ENCODE results near the gene SUPT6H.

Gene SUPT6H

DNA sequence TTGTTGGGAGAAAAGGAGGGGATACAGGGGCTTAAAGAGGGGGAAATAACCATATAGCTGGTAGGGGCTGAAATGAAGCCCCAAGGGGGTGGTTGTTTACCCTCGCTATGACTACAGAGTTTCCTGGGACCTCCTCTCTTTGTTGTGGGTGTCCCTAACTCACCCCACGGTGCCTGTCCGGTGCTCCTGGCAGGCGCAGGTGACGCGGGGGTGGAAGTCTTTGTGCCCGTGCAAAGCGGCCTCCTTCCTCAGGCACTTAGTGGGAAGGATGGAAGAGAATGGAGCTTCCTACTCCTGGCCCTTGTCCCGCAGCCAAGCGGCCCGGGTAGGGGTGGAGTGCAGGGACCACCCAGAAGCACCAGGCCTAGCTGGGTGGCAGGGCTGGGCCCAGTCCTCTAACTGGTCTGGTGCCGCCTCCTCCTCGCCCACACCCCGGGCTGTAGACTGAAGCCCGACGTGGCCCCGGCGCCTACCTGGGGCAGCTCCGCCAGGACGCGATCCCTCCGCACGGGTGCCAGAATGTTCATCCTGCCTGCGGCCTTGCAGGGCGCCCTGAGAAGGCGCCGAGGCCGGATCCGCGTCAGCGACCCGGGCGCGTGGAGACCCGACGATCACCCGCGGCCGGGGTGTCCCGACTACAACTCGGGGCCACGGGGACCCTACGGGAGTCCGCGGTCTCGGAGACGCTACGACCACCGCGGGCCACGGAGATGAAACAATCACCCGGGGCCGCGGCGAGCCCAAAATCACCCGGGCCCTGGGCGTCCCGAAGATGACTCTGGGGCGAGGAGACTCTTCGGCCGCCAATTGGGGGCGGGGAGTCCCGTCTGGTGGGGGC lies 55.0 kb downstream of the SUPT6H start (continued):
- TF ChIP-seq, protein P1, sequence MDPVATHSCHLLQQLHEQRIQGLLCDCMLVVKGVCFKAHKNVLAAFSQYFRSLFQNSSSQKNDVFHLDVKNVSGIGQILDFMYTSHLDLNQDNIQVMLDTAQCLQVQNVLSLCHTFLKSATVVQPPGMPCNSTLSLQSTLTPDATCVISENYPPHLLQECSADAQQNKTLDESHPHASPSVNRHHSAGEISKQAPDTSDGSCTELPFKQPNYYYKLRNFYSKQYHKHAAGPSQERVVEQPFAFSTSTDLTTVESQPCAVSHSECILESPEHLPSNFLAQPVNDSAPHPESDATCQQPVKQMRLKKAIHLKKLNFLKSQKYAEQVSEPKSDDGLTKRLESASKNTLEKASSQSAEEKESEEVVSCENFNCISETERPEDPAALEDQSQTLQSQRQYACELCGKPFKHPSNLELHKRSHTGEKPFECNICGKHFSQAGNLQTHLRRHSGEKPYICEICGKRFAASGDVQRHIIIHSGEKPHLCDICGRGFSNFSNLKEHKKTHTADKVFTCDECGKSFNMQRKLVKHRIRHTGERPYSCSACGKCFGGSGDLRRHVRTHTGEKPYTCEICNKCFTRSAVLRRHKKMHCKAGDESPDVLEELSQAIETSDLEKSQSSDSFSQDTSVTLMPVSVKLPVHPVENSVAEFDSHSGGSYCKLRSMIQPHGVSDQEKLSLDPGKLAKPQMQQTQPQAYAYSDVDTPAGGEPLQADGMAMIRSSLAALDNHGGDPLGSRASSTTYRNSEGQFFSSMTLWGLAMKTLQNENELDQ (tag by site-specific recombination; IDR thresholded peaks at IDR 0.05; ENCODE audit: low read depth) = no peak
- TF ChIP-seq, protein P2, sequence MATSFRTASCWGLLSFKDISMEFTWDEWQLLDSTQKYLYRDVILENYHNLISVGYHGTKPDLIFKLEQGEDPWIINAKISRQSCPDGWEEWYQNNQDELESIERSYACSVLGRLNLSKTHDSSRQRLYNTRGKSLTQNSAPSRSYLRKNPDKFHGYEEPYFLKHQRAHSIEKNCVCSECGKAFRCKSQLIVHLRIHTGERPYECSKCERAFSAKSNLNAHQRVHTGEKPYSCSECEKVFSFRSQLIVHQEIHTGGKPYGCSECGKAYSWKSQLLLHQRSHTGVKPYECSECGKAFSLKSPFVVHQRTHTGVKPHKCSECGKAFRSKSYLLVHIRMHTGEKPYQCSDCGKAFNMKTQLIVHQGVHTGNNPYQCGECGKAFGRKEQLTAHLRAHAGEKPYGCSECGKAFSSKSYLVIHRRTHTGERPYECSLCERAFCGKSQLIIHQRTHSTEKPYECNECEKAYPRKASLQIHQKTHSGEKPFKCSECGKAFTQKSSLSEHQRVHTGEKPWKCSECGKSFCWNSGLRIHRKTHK (tag by site-specific recombination; IDR thresholded peaks at IDR 0.05) = no peak
- TF ChIP-seq TRIM28 (IDR thresholded peaks at IDR 0.05; ENCODE audit: borderline replicate concordance, low read length) (no peak), ZBTB48 (tag by site-specific recombination; IDR thresholded peaks at IDR 0.05) (peak; percentile 59), HOXD13 (CRISPR knock-in tag; IDR thresholded peaks at IDR 0.05; ENCODE audit: borderline replicate concordance) (no peak), ZNF174 (tag by site-specific recombination; IDR thresholded peaks at IDR 0.05) (no peak), ZIC2 (tag by site-specific recombination; IDR thresholded peaks at IDR 0.05) (no peak), KLF10 (tag by site-specific recombination; IDR thresholded peaks at IDR 0.05) (no peak), ZNF155 (tag by site-specific recombination; IDR thresholded peaks at IDR 0.05) (no peak), ZNF626 (tag by site-specific recombination; IDR thresholded peaks at IDR 0.05) (no peak), KLF9 (tag by site-specific recombination; IDR thresholded peaks at IDR 0.05; ENCODE audit: low read depth) (no peak), EGR2 (tag by site-specific recombination; IDR thresholded peaks at IDR 0.05; ENCODE audit: low read depth) (peak; percentile 84), SP7 (tag by site-specific recombination; IDR thresholded peaks at IDR 0.05) (peak; percentile 51)
- TF ChIP-seq, protein P3, sequence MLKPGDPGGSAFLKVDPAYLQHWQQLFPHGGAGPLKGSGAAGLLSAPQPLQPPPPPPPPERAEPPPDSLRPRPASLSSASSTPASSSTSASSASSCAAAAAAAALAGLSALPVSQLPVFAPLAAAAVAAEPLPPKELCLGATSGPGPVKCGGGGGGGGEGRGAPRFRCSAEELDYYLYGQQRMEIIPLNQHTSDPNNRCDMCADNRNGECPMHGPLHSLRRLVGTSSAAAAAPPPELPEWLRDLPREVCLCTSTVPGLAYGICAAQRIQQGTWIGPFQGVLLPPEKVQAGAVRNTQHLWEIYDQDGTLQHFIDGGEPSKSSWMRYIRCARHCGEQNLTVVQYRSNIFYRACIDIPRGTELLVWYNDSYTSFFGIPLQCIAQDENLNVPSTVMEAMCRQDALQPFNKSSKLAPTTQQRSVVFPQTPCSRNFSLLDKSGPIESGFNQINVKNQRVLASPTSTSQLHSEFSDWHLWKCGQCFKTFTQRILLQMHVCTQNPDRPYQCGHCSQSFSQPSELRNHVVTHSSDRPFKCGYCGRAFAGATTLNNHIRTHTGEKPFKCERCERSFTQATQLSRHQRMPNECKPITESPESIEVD (tag by site-specific recombination; IDR thresholded peaks at IDR 0.05) = no peak
- TF ChIP-seq, protein P4, sequence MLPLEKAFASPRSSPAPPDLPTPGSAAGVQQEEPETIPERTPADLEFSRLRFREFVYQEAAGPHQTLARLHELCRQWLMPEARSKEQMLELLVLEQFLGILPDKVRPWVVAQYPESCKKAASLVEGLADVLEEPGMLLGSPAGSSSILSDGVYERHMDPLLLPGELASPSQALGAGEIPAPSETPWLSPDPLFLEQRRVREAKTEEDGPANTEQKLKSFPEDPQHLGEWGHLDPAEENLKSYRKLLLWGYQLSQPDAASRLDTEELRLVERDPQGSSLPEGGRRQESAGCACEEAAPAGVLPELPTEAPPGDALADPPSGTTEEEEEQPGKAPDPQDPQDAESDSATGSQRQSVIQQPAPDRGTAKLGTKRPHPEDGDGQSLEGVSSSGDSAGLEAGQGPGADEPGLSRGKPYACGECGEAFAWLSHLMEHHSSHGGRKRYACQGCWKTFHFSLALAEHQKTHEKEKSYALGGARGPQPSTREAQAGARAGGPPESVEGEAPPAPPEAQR (tag by site-specific recombination; IDR thresholded peaks at IDR 0.05) = no peak
- TF ChIP-seq, protein P5, sequence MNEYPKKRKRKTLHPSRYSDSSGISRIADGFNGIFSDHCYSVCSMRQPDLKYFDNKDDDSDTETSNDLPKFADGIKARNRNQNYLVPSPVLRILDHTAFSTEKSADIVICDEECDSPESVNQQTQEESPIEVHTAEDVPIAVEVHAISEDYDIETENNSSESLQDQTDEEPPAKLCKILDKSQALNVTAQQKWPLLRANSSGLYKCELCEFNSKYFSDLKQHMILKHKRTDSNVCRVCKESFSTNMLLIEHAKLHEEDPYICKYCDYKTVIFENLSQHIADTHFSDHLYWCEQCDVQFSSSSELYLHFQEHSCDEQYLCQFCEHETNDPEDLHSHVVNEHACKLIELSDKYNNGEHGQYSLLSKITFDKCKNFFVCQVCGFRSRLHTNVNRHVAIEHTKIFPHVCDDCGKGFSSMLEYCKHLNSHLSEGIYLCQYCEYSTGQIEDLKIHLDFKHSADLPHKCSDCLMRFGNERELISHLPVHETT (tag by site-specific recombination; IDR thresholded peaks at IDR 0.05) = no peak
- TF ChIP-seq, protein P6, sequence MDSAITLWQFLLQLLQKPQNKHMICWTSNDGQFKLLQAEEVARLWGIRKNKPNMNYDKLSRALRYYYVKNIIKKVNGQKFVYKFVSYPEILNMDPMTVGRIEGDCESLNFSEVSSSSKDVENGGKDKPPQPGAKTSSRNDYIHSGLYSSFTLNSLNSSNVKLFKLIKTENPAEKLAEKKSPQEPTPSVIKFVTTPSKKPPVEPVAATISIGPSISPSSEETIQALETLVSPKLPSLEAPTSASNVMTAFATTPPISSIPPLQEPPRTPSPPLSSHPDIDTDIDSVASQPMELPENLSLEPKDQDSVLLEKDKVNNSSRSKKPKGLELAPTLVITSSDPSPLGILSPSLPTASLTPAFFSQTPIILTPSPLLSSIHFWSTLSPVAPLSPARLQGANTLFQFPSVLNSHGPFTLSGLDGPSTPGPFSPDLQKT (IDR thresholded peaks at IDR 0.05; ENCODE audit: borderline replicate concordance, low read depth, low read length) = no peak
